HepG2 (cell line): ENCODE measurements around the gene CCDC57. TPM values are rescaled to one million over a fixed set of nuclear protein-coding genes. Genes with fewer than 3 reads are reported as not detected.

Experiments used
- AHR ChIP-seq: IDR thresholded peaks from 2 replicates; pipeline ENCODE4 v1.6.1; 2018; ENCODE audit warnings: missing genetic modification reagents, missing compliant biosample characterization
- ASH2L ChIP-seq: fragments of 300-600, 200-600 bp; sonication (generic); IDR thresholded peaks from 2 replicates; pipeline ENCODE4 v1.7.0; 2017; ENCODE audit warnings: low read depth, mild to moderate bottlenecking, moderate library complexity, mixed read lengths, low read length; ENCODE audit not compliant: insufficient read length
- ATF7-NPFF ChIP-seq: sonication (generic); formaldehyde crosslinking; IDR thresholded peaks from 2 replicates; pipeline ENCODE4 v1.8.1; 2023; ENCODE audit warnings: mild to moderate bottlenecking, low read depth, missing genetic modification reagents, moderate library complexity
- IRF9 ChIP-seq: sonication (generic); formaldehyde crosslinking; IDR thresholded peaks from 2 replicates; pipeline ENCODE4 v1.8.0; 2022; ENCODE audit warnings: missing genetic modification reagents, mild to moderate bottlenecking, borderline replicate concordance
- ISL2 ChIP-seq: sonication (generic); formaldehyde crosslinking; IDR thresholded peaks from 2 replicates; pipeline ENCODE4 v1.5.0; 2020; ENCODE audit warnings: missing genetic modification reagents
- ISX ChIP-seq: sonication (generic); formaldehyde crosslinking; conservative IDR thresholded peaks from 2 replicates; pipeline ENCODE4 v1.5.0; 2020; ENCODE audit warnings: missing genetic modification reagents
- MTA1 ChIP-seq: sonication (generic); formaldehyde crosslinking; IDR thresholded peaks from 2 replicates; pipeline ENCODE4 v1.4.0; 2020; ENCODE audit warnings: missing genetic modification reagents, mild to moderate bottlenecking, borderline replicate concordance
- NCOA2 ChIP-seq: sonication (generic); formaldehyde crosslinking; IDR thresholded peaks from 2 replicates; pipeline ENCODE4 v1.8.0; 2022; ENCODE audit warnings: inconsistent platforms
- NR2F6 ChIP-seq, 2 experiments: IDR thresholded peaks; 2 replicates each; pipeline ENCODE4 v1.6.1; 2016; ENCODE audit warnings: antibody characterized with exemption in 1 of 2, mild to moderate bottlenecking in 1 of 2
- PLSCR1 ChIP-seq: sonication (generic); formaldehyde crosslinking; IDR thresholded peaks from 2 replicates; pipeline ENCODE4 v1.5.0; 2020; ENCODE audit warnings: missing genetic modification reagents, mild to moderate bottlenecking, borderline replicate concordance
- RFXAP ChIP-seq: sonication (generic); formaldehyde crosslinking; IDR thresholded peaks from 2 replicates; pipeline ENCODE4 v1.4.0; 2020; ENCODE audit warnings: missing genetic modification reagents, borderline replicate concordance
- SIN3A ChIP-seq: IDR thresholded peaks from 2 replicates; pipeline ENCODE4 v1.6.1; 2011; ENCODE audit warnings: low read depth, mild to moderate bottlenecking, control low read depth, low read length, borderline replicate concordance
- TEF ChIP-seq: sonication (generic); formaldehyde crosslinking; IDR thresholded peaks from 2 replicates; pipeline ENCODE4 v1.5.0; 2020; ENCODE audit warnings: missing genetic modification reagents
- U2AF2 ChIP-seq: fragments of 200-400 bp; formaldehyde crosslinking; IDR thresholded peaks from 2 replicates; pipeline ENCODE4 v1.6.1; 2017; ENCODE audit warnings: low read depth, mild to moderate bottlenecking, low read length
- UBTF ChIP-seq: sonication (generic); formaldehyde crosslinking; IDR thresholded peaks from 2 replicates; pipeline ENCODE4 v1.4.0; 2020; ENCODE audit warnings: mild to moderate bottlenecking, missing genetic modification reagents
- ZFP91 ChIP-seq: sonication (generic); formaldehyde crosslinking; IDR thresholded peaks from 2 replicates; pipeline ENCODE4 v1.9.0; 2022; ENCODE audit warnings: missing genetic modification reagents, mild to moderate bottlenecking, borderline replicate concordance
- ZNF414 ChIP-seq: sonication (generic); formaldehyde crosslinking; IDR thresholded peaks from 2 replicates; pipeline ENCODE4 v1.5.0; 2020; ENCODE audit warnings: missing genetic modification reagents
- ZNF512 ChIP-seq: sonication (generic); formaldehyde crosslinking; IDR thresholded peaks from 2 replicates; pipeline ENCODE4 v1.4.0; 2020; ENCODE audit warnings: mild to moderate bottlenecking, missing genetic modification reagents
- ZNF569 ChIP-seq: sonication (generic); formaldehyde crosslinking; IDR thresholded peaks from 2 replicates; pipeline ENCODE4 v1.5.0; 2020; ENCODE audit warnings: mild to moderate bottlenecking, missing genetic modification reagents, moderate library complexity, borderline replicate concordance
- ZNF790 ChIP-seq: sonication (generic); formaldehyde crosslinking; IDR thresholded peaks from 2 replicates; pipeline ENCODE4 v1.8.0; 2022; ENCODE audit warnings: missing genetic modification reagents, mild to moderate bottlenecking, borderline replicate concordance
- polyA plus RNA-seq, 8 experiments: library from polyadenylated mRNA; depleted of rRNA in 3 of 8; stranded (reverse) in 7 of 8; unstranded in 1 of 8; fragments of >200 nt; fragmentation: Illumina TruSeq in 4 of 8; extraction: Trizol in 4 of 8; gene quantifications; 2 replicates each; pipeline versions ENCODE4 v1.2.1 to v1.2.3, GENCODE V29; 2011 to 2016; ENCODE audit warnings: low read depth in 4 of 8, missing spikeins in 1 of 8, mixed read lengths in 1 of 8; ENCODE audit not compliant: insufficient read depth in 1 of 8
- total RNA-seq, 5 experiments: library from RNA; depleted of rRNA; stranded (reverse); fragments of >200 nt; fragmentation: Illumina TruSeq; extraction: Trizol; gene quantifications; 2 replicates each; pipeline ENCODE4 v1.2.3, GENCODE V29; 2016; ENCODE audit warnings: low read depth in 1 of 5

CCDC57 gene
- total and polyA plus RNA-seq, 2 of the 13 experiments (the other 11 are each of a cell fraction or from before 2014, with no cell fraction given) = 59.3 to 59.9 TPM

- TF ChIP-seq SIN3A = no peak
- TF ChIP-seq ISL2 (CRISPR knock-in tag) = 0 out of 2 replicates have a peak, but pooled peaks have one; percentile 12
- no peak for TF ChIP-seq ZNF512 (CRISPR knock-in tag)
- peak; percentile 51 for TF ChIP-seq UBTF (CRISPR knock-in tag)
- peak; percentile 57; the same call in 1 of the 2 replicates for TF ChIP-seq ZFP91 (CRISPR knock-in tag)
- TF ChIP-seq ISX (CRISPR knock-in tag) = no peak
- peak; percentile 53; the same call in 1 of the 2 replicates for TF ChIP-seq MTA1 (CRISPR knock-in tag)
- TF ChIP-seq TEF (CRISPR knock-in tag) = no peak
- 0 out of 2 replicates have a peak, but pooled peaks have one; percentile 39 for TF ChIP-seq RFXAP (CRISPR knock-in tag)
- no peak for TF ChIP-seq PLSCR1
- TF ChIP-seq NR2F6 (IDR thresholded peaks at IDR 0.05) = no peak
- TF ChIP-seq NR2F6 (CRISPR knock-in tag; IDR thresholded peaks at IDR 0.05) = peak; percentile 45; the same call in 1 of the 2 replicates
- no peak for TF ChIP-seq ZNF414 (CRISPR knock-in tag)
- no peak for TF ChIP-seq U2AF2
- TF ChIP-seq ASH2L = no peak
- no peak for TF ChIP-seq ZNF790
- no peak for TF ChIP-seq NCOA2 (CRISPR knock-in tag)
- TF ChIP-seq AHR (CRISPR knock-in tag) = peak; percentile 20; the same call in 1 of the 2 replicates
- TF ChIP-seq ZNF569 (CRISPR knock-in tag) = peak; percentile 64; the same call in 1 of the 2 replicates
- TF ChIP-seq IRF9 = no peak
- TF ChIP-seq ATF7-NPFF (CRISPR knock-in tag) = peak; percentile 48
Measured at GRCh38 chr17:82217120-82217529, 4.5 kb upstream of the CCDC57 start (continued).
